BJ (cell line): ENCODE results near the gene PCAT6. TPM values are rescaled to one million over a fixed set of nuclear protein-coding genes. Genes with fewer than 3 reads are reported as not detected.
"Not testable (repeated sequence)": the region's sequence is repeated elsewhere in the genome, so short reads cannot be mapped to it uniquely, and the experiment has no call there.

Source experiments
- CTCF ChIA-PET: fragments of 350-600 bp; formaldehyde crosslinking; extraction: SDS; loops from one replicate; lab custom pipeline; 2021; ENCODE audit warnings: antibody characterized with exemption, inconsistent platforms; lab: Yijun Ruan, JAX
- POLR2A ChIA-PET: fragments of 300-600 bp; sonication (Branson Sonifier 250); formaldehyde crosslinking; extraction: SDS; loops from one replicate; lab custom pipeline; 2021; ENCODE audit warnings: antibody characterized with exemption; lab: Charles Lee
- DNase-seq: peaks from one replicate; pipeline ENCODE4 v3.0.0-alpha.2; 2011; ENCODE audit warnings: low read depth
- H3K27me3 ChIP-seq: 2 replicates; pipeline ENCODE4 v1.6.0; 2011; ENCODE audit warnings: low read length; ENCODE audit not compliant: control insufficient read depth, insufficient read depth
- H3K36me3 ChIP-seq: 2 replicates; pipeline ENCODE4 v1.5.1; 2011; ENCODE audit warnings: low read length; ENCODE audit not compliant: control insufficient read depth, insufficient read depth
- H3K4me3 ChIP-seq: 2 replicates; pipeline ENCODE4 v1.5.1; 2011; ENCODE audit warnings: low read depth, mild to moderate bottlenecking, control low read depth, low read length
- CTCF ChIP-seq: IDR thresholded peaks from 2 replicates; pipeline ENCODE4 v1.5.1; 2011; ENCODE audit warnings: low read depth, mild to moderate bottlenecking, control low read depth, inconsistent platforms, low read length, moderate library complexity; ENCODE audit not compliant: insufficient read depth
- polyA plus RNA-seq: library from polyadenylated mRNA; depleted of rRNA; stranded (reverse); fragments of >200 nt; gene quantifications from 2 replicates; pipeline ENCODE4 v1.2.3, GENCODE V29; 2011

PCAT6 gene
- polyA plus RNA-seq, 1 experiment, result 3.3 TPM

DNA sequence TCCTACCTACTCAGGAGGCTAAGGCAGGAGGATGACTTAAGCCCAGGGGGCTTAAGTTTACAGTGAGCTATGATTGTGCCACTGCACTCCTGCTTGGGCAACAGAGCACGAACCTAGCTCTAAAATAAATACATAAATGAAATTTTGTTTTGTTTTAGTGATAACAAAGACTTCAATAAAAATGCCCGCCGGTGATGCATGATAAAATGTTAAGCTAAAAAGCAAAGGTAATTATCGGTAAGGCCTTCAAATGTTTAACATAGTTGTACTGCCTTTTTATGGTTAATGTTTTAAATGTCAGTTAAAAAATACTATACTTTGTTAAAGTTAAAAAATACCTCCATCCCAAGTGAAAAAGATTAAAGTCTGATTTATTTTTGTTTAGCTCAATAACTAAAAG is 29.6 kb upstream of the PCAT6 start:
- CTCF ChIA-PET, result interaction anchor here (0.6 to 1.8 kb wide), 3 partner anchors 9 to 613 kb away, joined by 3 to 4 read pairs (median 4); no protein-coding TSS in a partner anchor

GRCh38 chr1:202786804-202787203 is 23.9 kb upstream of the PCAT6 start:
- no peaks in the 10 kb centered on the region for H3K27me3 ChIP-seq
- POLR2A ChIA-PET, result no interaction called here
- no peak overlapping the region for H3K4me3 ChIP-seq
- TF ChIP-seq CTCF, result no peak
- no peak for DNase-seq
- H3K36me3 ChIP-seq, result no peaks in the 10 kb centered on the region
- CTCF ChIA-PET, result no interaction called here

More for the DNA sequence above, 29.6 kb upstream of the PCAT6 start:
- POLR2A ChIA-PET, result no interaction called here
- no peak for DNase-seq
- TF ChIP-seq CTCF, result no peak
- H3K27me3 ChIP-seq, result no peaks in the 10 kb centered on the region
- peaks cover 1% of the 10 kb centered on the region for H3K36me3 ChIP-seq
- H3K4me3 ChIP-seq, result no peak overlapping the region

DNA sequence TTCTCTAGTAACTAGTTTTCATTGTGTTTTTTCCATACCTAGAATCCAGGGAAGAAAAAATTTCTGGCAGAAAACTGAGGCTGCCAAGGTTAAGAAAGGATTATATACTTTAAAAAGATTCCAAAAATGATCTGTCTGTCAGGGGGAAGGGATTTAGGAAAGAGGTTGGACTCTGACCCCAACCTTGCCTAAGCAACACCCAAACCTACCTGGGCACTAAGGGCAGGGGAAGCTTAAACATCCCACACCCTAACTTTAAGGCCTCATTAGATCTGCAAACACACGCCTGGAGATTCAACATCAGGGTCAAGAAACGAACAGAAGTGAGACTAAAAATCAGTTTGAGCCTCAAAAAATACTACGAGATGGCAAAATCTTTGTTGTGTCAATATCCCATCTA is 22.0 kb upstream of the PCAT6 start:
- Histone ChIP-seq H3K36me3 (no peaks in the 10 kb centered on the region), H3K4me3 (no peak overlapping the region), H3K27me3 (no peaks in the 10 kb centered on the region)
- CTCF ChIA-PET, result no interaction called here
- no peak for TF ChIP-seq CTCF
- DNase-seq, result no peak
- POLR2A ChIA-PET, result no interaction called here

GRCh38 chr1:202791077-202791747 is 19.5 kb upstream of the PCAT6 start:
- no peak for DNase-seq
- no peaks in the 10 kb centered on the region for H3K27me3 ChIP-seq
- CTCF ChIA-PET, result no interaction called here
- no peak for TF ChIP-seq CTCF
- H3K4me3 ChIP-seq, result no peak overlapping the region
- POLR2A ChIA-PET, result interaction anchor here (0.7 kb wide), 1 partner anchor 10 kb away, joined by 3 read pairs; no protein-coding TSS in a partner anchor
- peaks cover 3% of the 10 kb centered on the region; the same call in 1 of the 2 replicates for H3K36me3 ChIP-seq

- Histone ChIP-seq H3K36me3 (peaks cover 9% of the 10 kb centered on the region), H3K27me3 (no peaks in the 10 kb centered on the region), H3K4me3 (no peak overlapping the region)
- ChIA-PET POLR2A (no interaction called here), CTCF (interaction anchor here (1.0 kb wide), 1 partner anchor 12 kb away, joined by 3 read pairs; no protein-coding TSS in a partner anchor)
- no peak for TF ChIP-seq CTCF
- no peak for DNase-seq
Observed at GRCh38 chr1:202794051-202794740, 16.6 kb upstream of the PCAT6 start.

GRCh38 chr1:202794931-202795330 is 15.8 kb upstream of the PCAT6 start:
- DNase-seq, H3K36me3 ChIP-seq, H3K27me3 ChIP-seq, H3K4me3 ChIP-seq, POLR2A ChIA-PET: not testable (repeated sequence)
- CTCF ChIA-PET, result interaction anchor here (0.6 kb wide), 1 partner anchor 1359 kb away, joined by 3 read pairs; no protein-coding TSS in a partner anchor
